HepG2 (cell line): ENCODE results near the gene MTCP1. TPM values are rescaled to one million over a fixed set of nuclear protein-coding genes. Genes with fewer than 3 reads are reported as not detected.

ENCODE experiments used
- ATAC-seq: fragments of 200-7000 bp; cut with Tn5 transposase; 3 replicates; pipeline ENCODE4 v1.9.1; 2020; ENCODE audit warnings: mild to moderate bottlenecking, moderate library complexity
- BruUV-seq: library from RNA; stranded (reverse); fragments of 400-500 nt; replicated peaks from 2 replicates; lab custom pipeline; 2021; lab: Mats Ljungman, UMichigan
- CTCF ChIA-PET: fragments of 300-600 bp; formaldehyde crosslinking; extraction: SDS; loops from one replicate; lab custom pipeline; 2021; ENCODE audit warnings: low total read pairs, inconsistent platforms, low intra/inter-chr PET ratio; lab: Yijun Ruan, JAX
- POLR2A ChIA-PET: fragments of 350-600 bp; sonication (Branson Sonifier 250); formaldehyde crosslinking; loops from one replicate; lab custom pipeline; 2020; ENCODE audit warnings: antibody characterized with exemption, inconsistent platforms; lab: Yijun Ruan, JAX
- DNase-seq: peaks from one replicate; pipeline ENCODE4 v3.0.0-alpha.2; 2015; ENCODE audit warnings: low spot score
- FAIRE-seq: peaks from 3 replicates; lab custom pipeline; 2011; peaks lifted over from hg19 to GRCh38; lab: Jason Lieb, UNC
- H2AFZ ChIP-seq: one replicate; pipeline ENCODE4 v1.6.1; 2011; ENCODE audit warnings: low read length, inconsistent platforms
- H3K27ac ChIP-seq: fragments of 300-600 bp; 3 replicates; pipeline ENCODE4 v1.8.0; 2011; ENCODE audit warnings: mixed run types, mild to moderate bottlenecking, mixed read lengths, low read length, inconsistent platforms; ENCODE audit not compliant: insufficient read depth; ENCODE audit errors: extremely low read length
- H3K27me3 ChIP-seq, 2 experiments: fragments of 200-600 bp in 1 of 2; 2 replicates in 1 of 2; 3 replicates in 1 of 2; pipeline versions ENCODE4 v1.6.0 to v1.8.0; 2011; ENCODE audit warnings: low read length in 2 of 2, mild to moderate bottlenecking in 2 of 2, moderate library complexity in 2 of 2, inconsistent platforms in 1 of 2; ENCODE audit not compliant: insufficient read depth in 2 of 2, control insufficient read depth in 1 of 2
- H3K36me3 ChIP-seq, 2 experiments: fragments of 200-600 bp in 1 of 2; replicated peaks in 1 of 2; 2 replicates in 1 of 2; 3 replicates in 1 of 2; pipeline versions ENCODE4 v1.5.1 to v1.8.0; 2011; ENCODE audit warnings: low read length in 2 of 2, inconsistent platforms in 1 of 2; ENCODE audit not compliant: insufficient read depth in 2 of 2, control insufficient read depth in 1 of 2
- H3K4me1 ChIP-seq: 2 replicates; pipeline ENCODE4 v1.5.1; 2012; ENCODE audit warnings: low read length, inconsistent platforms; ENCODE audit not compliant: insufficient read depth
- H3K4me2 ChIP-seq: 2 replicates; pipeline ENCODE4 v1.6.0; 2011; ENCODE audit warnings: low read depth, low read length, inconsistent platforms
- H3K4me3 ChIP-seq, 3 experiments: fragments of 200-600 bp in 1 of 3; sonication (generic), shearing (Covaris generic) in 1 of 3; replicated peaks in 1 of 3; 2 replicates each; pipeline ENCODE4 v1.5.1; 2011 to 2016; ENCODE audit warnings: low read length in 3 of 3, inconsistent platforms in 2 of 3, low read depth in 2 of 3, mild to moderate bottlenecking in 2 of 3, control low read depth in 1 of 3, mixed read lengths in 1 of 3; ENCODE audit not compliant: insufficient read depth in 1 of 3
- H3K79me2 ChIP-seq: one replicate; pipeline ENCODE4 v1.6.1; 2011; ENCODE audit warnings: low read length, inconsistent platforms; ENCODE audit not compliant: insufficient read depth
- H3K9ac ChIP-seq: 2 replicates; pipeline ENCODE4 v1.6.0; 2011; ENCODE audit warnings: mild to moderate bottlenecking, low read depth, low read length, inconsistent platforms; ENCODE audit not compliant: insufficient read depth
- H3K9me3 ChIP-seq: 2 replicates; pipeline ENCODE4 v1.5.1; 2012; ENCODE audit warnings: mild to moderate bottlenecking, low read length
- H4K20me1 ChIP-seq: 2 replicates; pipeline ENCODE4 v1.6.0; 2011; ENCODE audit warnings: inconsistent platforms, mild to moderate bottlenecking, low read length, moderate library complexity; ENCODE audit not compliant: insufficient read depth
- CCAR2 ChIP-seq: fragments of 200-400 bp; formaldehyde crosslinking; optimal IDR thresholded peaks from 2 replicates; pipeline ENCODE3; 2018; ENCODE audit warnings: low read depth, mild to moderate bottlenecking, low read length, moderate library complexity
- GABPA ChIP-seq, 2 experiments: IDR thresholded peaks; 2 replicates each; pipeline ENCODE4 v1.6.1; 2011 to 2016; ENCODE audit warnings: low read depth in 2 of 2, low read length in 1 of 2, missing biosample characterization in 1 of 2, missing genetic modification characterization in 1 of 2
- JUNB ChIP-seq: sonication (generic); formaldehyde crosslinking; IDR thresholded peaks from 2 replicates; pipeline ENCODE4 v1.8.0; 2022; ENCODE audit warnings: missing genetic modification reagents, mild to moderate bottlenecking, borderline replicate concordance
- NCOA1 ChIP-seq: sonication (generic); formaldehyde crosslinking; IDR thresholded peaks from 2 replicates; pipeline ENCODE4 v1.9.0; 2021; ENCODE audit warnings: missing genetic modification reagents
- NR1H2 ChIP-seq: sonication (generic); formaldehyde crosslinking; IDR thresholded peaks from 2 replicates; pipeline ENCODE4 v1.8.1; 2022; ENCODE audit warnings: low read depth, missing genetic modification reagents, borderline replicate concordance
- RBM39 ChIP-seq: fragments of 200-400 bp; formaldehyde crosslinking; IDR thresholded peaks from one replicate; pipeline ENCODE4 v1.6.1; 2018; ENCODE audit warnings: antibody characterized with exemption, mild to moderate bottlenecking, low read depth, low read length; ENCODE audit not compliant: poor library complexity, severe bottlenecking
- SALL1 ChIP-seq: sonication (generic); formaldehyde crosslinking; IDR thresholded peaks from 2 replicates; pipeline ENCODE4 v1.8.0; 2022; ENCODE audit warnings: mild to moderate bottlenecking, missing genetic modification reagents
- SYNCRIP ChIP-seq: fragments of 200-400 bp; formaldehyde crosslinking; IDR thresholded peaks from 2 replicates; pipeline ENCODE4 v1.6.1; 2018; ENCODE audit warnings: mild to moderate bottlenecking, low read depth, low read length; ENCODE audit not compliant: insufficient read depth
- ZFX ChIP-seq: sonication (generic); formaldehyde crosslinking; IDR thresholded peaks from 2 replicates; pipeline ENCODE4 v1.4.0; 2020; ENCODE audit warnings: mild to moderate bottlenecking, low read depth, missing genetic modification reagents, moderate library complexity
- ZNF30 ChIP-seq: sonication (generic); formaldehyde crosslinking; IDR thresholded peaks from 2 replicates; pipeline ENCODE4 v1.5.0; 2020; ENCODE audit warnings: mild to moderate bottlenecking, missing genetic modification reagents
- ZNF33B ChIP-seq: sonication (generic); formaldehyde crosslinking; IDR thresholded peaks from 2 replicates; pipeline ENCODE4 v1.5.1; 2020; ENCODE audit warnings: mild to moderate bottlenecking, missing genetic modification reagents
- ZNF788 ChIP-seq: sonication (generic); formaldehyde crosslinking; IDR thresholded peaks from 2 replicates; pipeline ENCODE4 v1.5.0; 2020; ENCODE audit warnings: mild to moderate bottlenecking, missing genetic modification reagents, borderline replicate concordance
- WGBS: methylation state at CpG from one replicate; pipeline ENCODE4 v1.1.6; 2017; ENCODE audit warnings: low lambda C conversion rate; 5-methylcytosine and 5-hydroxymethylcytosine counted together
- in situ Hi-C: cut with HindIII; loops from 2 replicates; pipeline ENCODE4 v1.10.0; 2017; ENCODE audit warnings: low pct_unique_long_range_greater_than_20kb; ENCODE audit not compliant: extremely low pct_ligation_motif_present
- intact Hi-C: fragments of 100-400 bp; cut with micrococcal nuclease; formaldehyde crosslinking; loops from one replicate; pipeline ENCODE4 v1.10.0; 2022; ENCODE audit not compliant: unreplicated experiment
- polyA plus RNA-seq, 8 experiments: library from polyadenylated mRNA; depleted of rRNA in 3 of 8; stranded (reverse) in 7 of 8; unstranded in 1 of 8; fragments of >200 nt; fragmentation: Illumina TruSeq in 4 of 8; extraction: Trizol in 4 of 8; gene quantifications; 2 replicates each; pipeline versions ENCODE4 v1.2.1 to v1.2.3, GENCODE V29; 2011 to 2016; ENCODE audit warnings: low read depth in 4 of 8, missing spikeins in 1 of 8, mixed read lengths in 1 of 8; ENCODE audit not compliant: insufficient read depth in 1 of 8
- total RNA-seq, 5 experiments: library from RNA; depleted of rRNA; stranded (reverse); fragments of >200 nt; fragmentation: Illumina TruSeq; extraction: Trizol; gene quantifications; 2 replicates each; pipeline ENCODE4 v1.2.3, GENCODE V29; 2016; ENCODE audit warnings: low read depth in 1 of 5

Gene MTCP1
- total and polyA plus RNA-seq, 2 of the 13 experiments (the other 11 are each of a cell fraction or from before 2014, with no cell fraction given): 5.1 to 18.9 TPM

GRCh38 chrX:155070663-155070974, 317 bp downstream of the MTCP1 start:
- intact Hi-C loops: loop anchor here (5.0 kb wide), 1 partner anchor 43 kb away; the partner anchor contains the start of gene FUNDC2
- Histone ChIP-seq H3K79me2 (peaks cover 25% of the 10 kb centered on the region), H3K27me3 (no peaks in the 10 kb centered on the region), H4K20me1 (no peaks in the 10 kb centered on the region)
- peak; percentile 26 for ATAC-seq
- POLR2A ChIA-PET: interaction anchor here (1.0 kb wide), 1 partner anchor 44 kb away, joined by 4 read pairs; the partner anchor contains the start of gene FUNDC2
- TF ChIP-seq GABPA (IDR thresholded peaks at IDR 0.05; ENCODE audit: low read depth, low read length): no peak
- peak; percentile 50; the same call in 1 of the 2 replicates for TF ChIP-seq GABPA (CRISPR knock-in tag; IDR thresholded peaks at IDR 0.05; ENCODE audit: low read depth)
- no peak for TF ChIP-seq JUNB (CRISPR knock-in tag)
- 0 out of 2 replicates have a peak, but pooled peaks have one; percentile 5 for TF ChIP-seq SALL1 (CRISPR knock-in tag)
- TF ChIP-seq CCAR2: no peak
- TF ChIP-seq ZNF788 (CRISPR knock-in tag): no peak
- no peak for TF ChIP-seq RBM39
- no peak for TF ChIP-seq NCOA1 (CRISPR knock-in tag)
- TF ChIP-seq, all 625 proteins: peak for 2
- Histone ChIP-seq H3K4me2 (peak overlapping the region; percentile 78), H3K4me1 (peaks cover 45% of the 10 kb centered on the region), H2AFZ (peak overlapping the region; percentile 42), H3K36me3 (peaks cover 0 to 6% of the 10 kb centered on the region in 2 experiments; a peak in 1 of 5 replicates), H3K9me3 (no peaks in the 10 kb centered on the region), H3K4me3 (peak overlapping the region; percentile 72 to 86 (median 77)), H3K27ac (peak overlapping the region; percentile 77), H3K9ac (peak overlapping the region; percentile 71)
- BruUV-seq: no TSS peak
- FAIRE-seq (no peak), DNase-seq (no peak)
- WGBS: no CpG with 5 or more reads among the region's 16 CpGs
- CTCF ChIA-PET: no interaction called here
- in situ Hi-C loops: no loop called here

DNA sequence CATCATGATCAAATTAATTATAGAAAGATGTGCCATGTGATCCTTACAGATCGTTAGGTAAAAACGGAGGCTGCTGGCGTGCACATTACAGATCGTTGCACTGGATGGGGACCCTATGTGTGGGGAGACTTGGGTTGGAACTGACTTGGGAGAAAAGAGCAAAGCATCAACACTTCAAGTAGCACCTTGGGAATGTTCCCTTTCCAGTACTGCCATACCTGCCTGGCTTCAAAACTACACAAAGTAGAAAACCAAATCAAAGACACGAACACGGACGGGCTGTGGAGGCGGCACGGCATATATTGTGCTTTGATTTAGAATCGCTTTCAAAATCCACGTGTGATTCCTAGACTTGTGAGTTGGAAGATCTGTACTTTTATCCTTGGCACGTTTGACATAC, 898 bp downstream of the MTCP1 start:
- peak overlapping the region; percentile 78 for H3K4me2 ChIP-seq
- ChIA-PET CTCF (no interaction called here), POLR2A (interaction anchor here (1.0 kb wide), 1 partner anchor 43 kb away, joined by 4 read pairs; the partner anchor contains the start of gene FUNDC2)
- H3K4me3 ChIP-seq: peak overlapping the region; percentile 72 to 86 (median 77)
- TF ChIP-seq ZFX (CRISPR knock-in tag) (no peak), ZNF33B (CRISPR knock-in tag) (no peak), ZNF30 (no peak), SYNCRIP (no peak), NR1H2 (CRISPR knock-in tag) (no peak)
- 1% methylated on average over 12 of the region's 12 CpGs for WGBS
- BruUV-seq: TSS peak; percentile 62
- no peaks in the 10 kb centered on the region for H3K27me3 ChIP-seq
- H3K9ac ChIP-seq: peak overlapping the region; percentile 71
- DNase-seq (no peak), FAIRE-seq (no peak), ATAC-seq (no peak)
- peaks cover 0 to 6% of the 10 kb centered on the region in 2 experiments; a peak in 1 of 5 replicates for H3K36me3 ChIP-seq
- in situ Hi-C loops (no loop called here), intact Hi-C loops (loop anchor here (5.0 kb wide), 1 partner anchor 43 kb away; the partner anchor contains the start of gene FUNDC2)
- peak overlapping the region; percentile 77 for H3K27ac ChIP-seq
- H4K20me1 ChIP-seq: no peaks in the 10 kb centered on the region
- no peaks in the 10 kb centered on the region for H3K9me3 ChIP-seq
- H2AFZ ChIP-seq: no peak overlapping the region
- peaks cover 25% of the 10 kb centered on the region for H3K79me2 ChIP-seq
- peaks cover 45% of the 10 kb centered on the region for H3K4me1 ChIP-seq
